K562 (cell line): ENCODE data around the gene ROMO1. TPM values are rescaled to one million over a fixed set of nuclear protein-coding genes. Genes with fewer than 3 reads are reported as not detected.
A peak's percentile ranks its signal among the peaks of the same experiment; 100 is the strongest.

Experiments
- ZBTB1 ChIP-seq: sonication (generic); formaldehyde crosslinking; IDR thresholded peaks from 2 replicates; pipeline ENCODE4 v1.8.1; 2023; ENCODE audit warnings: missing genetic modification reagents, low read depth, mild to moderate bottlenecking, borderline replicate concordance
- ZNF408 ChIP-seq: fragments of 250-450 bp; sonication (Bioruptor Pico); IDR thresholded peaks from 2 replicates; pipeline ENCODE4 v1.4.0; 2020; ENCODE audit warnings: low read depth, mild to moderate bottlenecking, moderate library complexity
- ZNF57 ChIP-seq: fragments of 450-650 bp; formaldehyde crosslinking; IDR thresholded peaks from 2 replicates; pipeline ENCODE4 v1.4.0; 2020; ENCODE audit warnings: mild to moderate bottlenecking, moderate library complexity
- polyA plus RNA-seq, 8 experiments: library from polyadenylated mRNA; depleted of rRNA in 4 of 8; stranded (reverse) in 5 of 8; unstranded in 3 of 8; fragments of >200 nt; fragmentation: Nextera tagmentation in 2 of 8; fragmentation: Illumina TruSeq in 1 of 8; extraction: Ambion mirVana in 2 of 8; extraction: Trizol in 1 of 8; gene quantifications; 2 replicates each; pipeline versions ENCODE4 v1.2.1 to v1.2.3, GENCODE V29; 2011 to 2014; ENCODE audit warnings: inconsistent platforms in 1 of 8, missing spikeins in 1 of 8
- total RNA-seq, 7 experiments: library from RNA; depleted of rRNA in 6 of 7; stranded (reverse); fragments of >200 nt in 6 of 7; fragmentation: Illumina TruSeq in 2 of 7; extraction: Trizol in 2 of 7; gene quantifications; 2 replicates each; pipeline versions ENCODE4 v1.2.1 to v1.2.3, GENCODE V29; 2011 to 2021; ENCODE audit warnings: low replicate concordance in 1 of 7
- TF ChIP-seq, protein P1 (sequence below): sonication (generic); formaldehyde crosslinking; IDR thresholded peaks from 2 replicates; pipeline ENCODE4 v1.8.1; 2023; ENCODE audit warnings: mild to moderate bottlenecking, missing genetic modification reagents, moderate library complexity
- TF ChIP-seq, protein P2 (sequence below), 2 experiments: fragments of 450-650 bp; IDR thresholded peaks; 2 replicates each; pipeline ENCODE4 v1.6.1; 2018; ENCODE audit warnings: mild to moderate bottlenecking in 2 of 2, low read depth in 1 of 2; ENCODE audit not compliant: partially characterized antibody in 2 of 2

The ROMO1 gene
- total and polyA plus RNA-seq, 9 of the 15 experiments (the other 6 are each of a cell fraction or from before 2014, with no cell fraction given): 31.8 to 741 (median 226) TPM

DNA sequence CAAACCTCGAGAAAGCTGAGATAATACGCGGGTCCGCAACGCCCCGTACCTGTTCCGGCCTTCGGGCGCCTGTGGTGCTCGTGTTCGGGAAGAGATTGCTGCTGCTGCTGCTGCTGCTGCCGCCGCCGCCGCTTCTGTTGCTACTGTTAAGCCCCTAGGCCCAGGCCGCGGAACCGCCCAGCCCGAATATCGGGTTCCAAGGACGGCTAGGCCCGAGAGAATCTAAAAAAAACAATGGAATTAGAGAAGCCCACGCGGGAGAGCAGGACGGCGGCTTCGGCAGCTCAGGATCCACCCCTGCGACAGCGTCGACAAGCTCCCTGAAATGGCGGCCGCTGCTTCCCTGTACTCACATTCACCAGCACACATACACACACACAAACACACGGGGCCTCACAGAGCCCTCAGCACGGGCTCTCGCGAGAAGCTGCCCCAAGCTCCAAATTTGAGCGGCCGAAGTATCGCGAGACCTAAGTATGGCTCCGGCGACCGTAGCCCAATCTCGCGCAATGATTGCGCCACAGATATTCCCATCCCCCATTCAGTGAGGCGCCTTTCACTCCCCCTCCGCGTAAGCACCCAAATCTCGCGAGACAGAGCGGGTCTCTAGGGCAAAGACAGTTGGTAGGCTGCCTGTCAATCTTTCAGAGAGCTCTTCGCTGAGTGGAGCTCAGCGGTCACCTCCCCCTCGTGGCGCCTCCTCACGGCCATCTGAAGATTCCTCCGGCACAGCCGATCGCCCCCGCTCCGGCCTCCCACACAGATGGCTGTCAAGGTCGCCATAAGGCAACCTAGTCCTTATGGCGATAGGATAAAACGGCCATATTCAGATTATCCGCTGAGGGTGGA is 42.9 kb downstream of the ROMO1 start, which contains the start of gene RBM39 (continued):
- TF ChIP-seq ZBTB1 (CRISPR knock-in tag) (no peak; the same call in 1 of the 2 replicates), ZNF57 (CRISPR knock-in tag) (no peak), ZNF408 (no peak)
- TF ChIP-seq, protein P1, sequence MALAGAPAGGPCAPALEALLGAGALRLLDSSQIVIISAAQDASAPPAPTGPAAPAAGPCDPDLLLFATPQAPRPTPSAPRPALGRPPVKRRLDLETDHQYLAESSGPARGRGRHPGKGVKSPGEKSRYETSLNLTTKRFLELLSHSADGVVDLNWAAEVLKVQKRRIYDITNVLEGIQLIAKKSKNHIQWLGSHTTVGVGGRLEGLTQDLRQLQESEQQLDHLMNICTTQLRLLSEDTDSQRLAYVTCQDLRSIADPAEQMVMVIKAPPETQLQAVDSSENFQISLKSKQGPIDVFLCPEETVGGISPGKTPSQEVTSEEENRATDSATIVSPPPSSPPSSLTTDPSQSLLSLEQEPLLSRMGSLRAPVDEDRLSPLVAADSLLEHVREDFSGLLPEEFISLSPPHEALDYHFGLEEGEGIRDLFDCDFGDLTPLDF (CRISPR knock-in tag): peak; percentile 15; the same call in 1 of the 2 replicates
- TF ChIP-seq, protein P2, sequence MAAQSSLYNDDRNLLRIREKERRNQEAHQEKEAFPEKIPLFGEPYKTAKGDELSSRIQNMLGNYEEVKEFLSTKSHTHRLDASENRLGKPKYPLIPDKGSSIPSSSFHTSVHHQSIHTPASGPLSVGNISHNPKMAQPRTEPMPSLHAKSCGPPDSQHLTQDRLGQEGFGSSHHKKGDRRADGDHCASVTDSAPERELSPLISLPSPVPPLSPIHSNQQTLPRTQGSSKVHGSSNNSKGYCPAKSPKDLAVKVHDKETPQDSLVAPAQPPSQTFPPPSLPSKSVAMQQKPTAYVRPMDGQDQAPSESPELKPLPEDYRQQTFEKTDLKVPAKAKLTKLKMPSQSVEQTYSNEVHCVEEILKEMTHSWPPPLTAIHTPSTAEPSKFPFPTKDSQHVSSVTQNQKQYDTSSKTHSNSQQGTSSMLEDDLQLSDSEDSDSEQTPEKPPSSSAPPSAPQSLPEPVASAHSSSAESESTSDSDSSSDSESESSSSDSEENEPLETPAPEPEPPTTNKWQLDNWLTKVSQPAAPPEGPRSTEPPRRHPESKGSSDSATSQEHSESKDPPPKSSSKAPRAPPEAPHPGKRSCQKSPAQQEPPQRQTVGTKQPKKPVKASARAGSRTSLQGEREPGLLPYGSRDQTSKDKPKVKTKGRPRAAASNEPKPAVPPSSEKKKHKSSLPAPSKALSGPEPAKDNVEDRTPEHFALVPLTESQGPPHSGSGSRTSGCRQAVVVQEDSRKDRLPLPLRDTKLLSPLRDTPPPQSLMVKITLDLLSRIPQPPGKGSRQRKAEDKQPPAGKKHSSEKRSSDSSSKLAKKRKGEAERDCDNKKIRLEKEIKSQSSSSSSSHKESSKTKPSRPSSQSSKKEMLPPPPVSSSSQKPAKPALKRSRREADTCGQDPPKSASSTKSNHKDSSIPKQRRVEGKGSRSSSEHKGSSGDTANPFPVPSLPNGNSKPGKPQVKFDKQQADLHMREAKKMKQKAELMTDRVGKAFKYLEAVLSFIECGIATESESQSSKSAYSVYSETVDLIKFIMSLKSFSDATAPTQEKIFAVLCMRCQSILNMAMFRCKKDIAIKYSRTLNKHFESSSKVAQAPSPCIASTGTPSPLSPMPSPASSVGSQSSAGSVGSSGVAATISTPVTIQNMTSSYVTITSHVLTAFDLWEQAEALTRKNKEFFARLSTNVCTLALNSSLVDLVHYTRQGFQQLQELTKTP (IDR thresholded peaks at IDR 0.05; ENCODE audit: low read depth in 1 of 2, partially characterized antibody in 2 of 2): peak in 1 of 2 experiments; percentile 40
